ENCODE results near the gene LAMA3. TPM values are rescaled to one million over a fixed set of nuclear protein-coding genes. Genes with fewer than 3 reads are reported as not detected.

Gene LAMA3
- total RNA-seq, 2 donors from 2014 or later: 0.07 TPM; not detected in 1

GRCh38 chr18:23949863-23950262 is 260.6 kb downstream of the LAMA3 start:
- H3K9me3 ChIP-seq (ENCODE audit: control insufficient read depth, low read length, poor library complexity, severe bottlenecking): no peaks in the 10 kb centered on the region
- DNase-seq: no peak
- H3K4me3 Mint-ChIP-seq: no peak overlapping the region
- H3K36me3 Mint-ChIP-seq (ENCODE audit: low read depth): no peaks in the 10 kb centered on the region
- no peaks in the 10 kb centered on the region for H3K27me3 Mint-ChIP-seq
- peaks cover 7% of the 10 kb centered on the region for H3K4me1 Mint-ChIP-seq
- ATAC-seq: no peak
- H3K27ac Mint-ChIP-seq: no peak overlapping the region

DNA sequence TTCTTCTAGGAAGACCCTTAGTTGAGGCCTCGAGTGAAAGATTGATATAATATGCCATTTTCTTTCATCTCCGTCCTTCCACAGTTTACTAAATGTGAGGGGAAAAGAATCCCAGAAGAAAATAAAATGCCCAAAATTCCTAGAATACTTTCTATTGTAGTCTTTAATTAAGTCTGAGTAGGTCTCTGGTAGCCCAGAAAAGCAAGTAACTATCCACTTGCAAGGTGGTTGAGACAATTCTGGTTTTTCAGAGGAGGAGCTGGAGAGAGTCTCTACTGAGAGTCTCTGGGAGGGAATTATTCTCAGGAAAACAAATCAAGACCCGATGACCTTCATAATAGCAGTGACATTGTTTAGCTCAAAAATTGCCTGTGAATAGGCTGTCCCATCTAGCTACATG is 261.4 kb downstream of the LAMA3 start:
- no peak overlapping the region for H3K4me3 Mint-ChIP-seq
- H3K27ac Mint-ChIP-seq: no peak overlapping the region
- H3K27me3 Mint-ChIP-seq: no peaks in the 10 kb centered on the region
- H3K36me3 Mint-ChIP-seq (ENCODE audit: low read depth): no peaks in the 10 kb centered on the region
- peaks cover 3% of the 10 kb centered on the region for H3K4me1 Mint-ChIP-seq
- ATAC-seq: no peak
- DNase-seq: no peak
- no peaks in the 10 kb centered on the region for H3K9me3 ChIP-seq (ENCODE audit: control insufficient read depth, low read length, poor library complexity, severe bottlenecking)

- no peak overlapping the region for H3K4me3 Mint-ChIP-seq
- no peak overlapping the region for H3K27ac Mint-ChIP-seq
- no peaks in the 10 kb centered on the region for H3K36me3 Mint-ChIP-seq (ENCODE audit: low read depth)
- H3K27me3 Mint-ChIP-seq: no peaks in the 10 kb centered on the region
- peaks cover 2% of the 10 kb centered on the region for H3K4me1 Mint-ChIP-seq
- H3K9me3 ChIP-seq (ENCODE audit: control insufficient read depth, low read length, poor library complexity, severe bottlenecking): no peaks in the 10 kb centered on the region
- DNase-seq (no peak), ATAC-seq (no peak)
Measured at GRCh38 chr18:23951206-23951605, 262.0 kb downstream of the LAMA3 start.

GRCh38 chr18:23953984-23954383 is 264.7 kb downstream of the LAMA3 start:
- DNase-seq: no peak
- no peak for ATAC-seq
- no peaks in the 10 kb centered on the region for H3K9me3 ChIP-seq (ENCODE audit: control insufficient read depth, low read length, poor library complexity, severe bottlenecking)
- Mint-ChIP-seq H3K36me3 (ENCODE audit: low read depth) (no peaks in the 10 kb centered on the region), H3K4me3 (no peak overlapping the region), H3K27ac (no peak overlapping the region), H3K4me1 (peaks cover 2% of the 10 kb centered on the region), H3K27me3 (no peaks in the 10 kb centered on the region)

GRCh38 chr18:23956483-23956882 is 267.2 kb downstream of the LAMA3 start:
- Mint-ChIP-seq H3K36me3 (ENCODE audit: low read depth) (no peaks in the 10 kb centered on the region), H3K27me3 (no peaks in the 10 kb centered on the region), H3K27ac (no peak overlapping the region), H3K4me1 (peaks cover 2% of the 10 kb centered on the region), H3K4me3 (no peak overlapping the region)
- no peak for DNase-seq
- no peak for ATAC-seq
- no peaks in the 10 kb centered on the region for H3K9me3 ChIP-seq (ENCODE audit: control insufficient read depth, low read length, poor library complexity, severe bottlenecking)

- Mint-ChIP-seq H3K27ac (no peak overlapping the region), H3K4me1 (peaks cover 2% of the 10 kb centered on the region), H3K36me3 (ENCODE audit: low read depth) (no peaks in the 10 kb centered on the region)
Measured at GRCh38 chr18:23958036-23958435, 268.8 kb downstream of the LAMA3 start.

GRCh38 chr18:23963443-23964165 is 274.4 kb downstream of the LAMA3 start:
- ATAC-seq (no peak), DNase-seq (no peak)
- no peaks in the 10 kb centered on the region for H3K9me3 ChIP-seq (ENCODE audit: control insufficient read depth, low read length, poor library complexity, severe bottlenecking)
- no peak overlapping the region for H3K4me3 Mint-ChIP-seq
- H3K4me1 Mint-ChIP-seq: peaks cover 40% of the 10 kb centered on the region
- peak overlapping the region; percentile 96 for H3K27ac Mint-ChIP-seq
- H3K36me3 Mint-ChIP-seq (ENCODE audit: low read depth): peaks cover 3% of the 10 kb centered on the region
- H3K27me3 Mint-ChIP-seq: no peaks in the 10 kb centered on the region

More at GRCh38 chr18:23958036-23958435, 268.8 kb downstream of the LAMA3 start:
- H3K27me3 Mint-ChIP-seq: no peaks in the 10 kb centered on the region
- no peaks in the 10 kb centered on the region for H3K9me3 ChIP-seq (ENCODE audit: control insufficient read depth, low read length, poor library complexity, severe bottlenecking)
- no peak overlapping the region for H3K4me3 Mint-ChIP-seq
- no peak for DNase-seq
- no peak for ATAC-seq

- Mint-ChIP-seq H3K27ac (peak overlapping the region; percentile 96), H3K4me1 (peaks cover 47% of the 10 kb centered on the region), H3K36me3 (ENCODE audit: low read depth) (peaks cover 3% of the 10 kb centered on the region), H3K4me3 (peak overlapping the region; percentile 59), H3K27me3 (no peaks in the 10 kb centered on the region)
- no peaks in the 10 kb centered on the region for H3K9me3 ChIP-seq (ENCODE audit: control insufficient read depth, low read length, poor library complexity, severe bottlenecking)
- peak; percentile 85 for ATAC-seq
- peak in 2 of 3 donors; percentile 24 to 35 for DNase-seq
Measured at GRCh38 chr18:23964282-23965238, 275.3 kb downstream of the LAMA3 start.

DNA sequence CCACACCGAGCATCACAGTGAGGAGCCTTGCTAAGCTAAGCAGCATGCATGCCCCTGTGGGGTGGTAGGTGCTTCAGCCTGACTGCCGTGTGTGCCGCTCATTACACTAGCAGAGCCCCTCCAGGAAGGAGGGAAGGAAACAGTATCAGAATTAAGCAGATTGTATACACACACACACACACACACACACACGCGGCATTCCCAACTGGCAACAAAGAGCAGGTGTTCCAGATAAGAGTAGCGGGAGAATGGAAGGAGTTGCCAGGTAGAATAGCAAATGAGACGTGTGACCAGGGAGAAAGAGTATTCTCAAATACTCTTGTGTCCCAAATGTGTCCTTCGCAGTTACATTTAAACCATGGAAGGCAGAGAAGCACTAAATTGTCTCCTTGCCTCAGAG is 277.7 kb downstream of the LAMA3 start:
- Mint-ChIP-seq H3K36me3 (ENCODE audit: low read depth) (peaks cover 3% of the 10 kb centered on the region), H3K4me3 (peak overlapping the region; percentile 78), H3K4me1 (peaks cover 64% of the 10 kb centered on the region), H3K27me3 (no peaks in the 10 kb centered on the region), H3K27ac (peak overlapping the region; percentile 96)
- H3K9me3 ChIP-seq (ENCODE audit: control insufficient read depth, low read length, poor library complexity, severe bottlenecking): no peaks in the 10 kb centered on the region
- ATAC-seq (no peak), DNase-seq (no peak)

- no peak for ATAC-seq
- Mint-ChIP-seq H3K27ac (peak overlapping the region; percentile 96), H3K4me3 (peak overlapping the region; percentile 78), H3K27me3 (no peaks in the 10 kb centered on the region), H3K36me3 (ENCODE audit: low read depth) (peaks cover 3% of the 10 kb centered on the region), H3K4me1 (peaks cover 68% of the 10 kb centered on the region)
- no peaks in the 10 kb centered on the region for H3K9me3 ChIP-seq (ENCODE audit: control insufficient read depth, low read length, poor library complexity, severe bottlenecking)
- DNase-seq: no peak
Measured at GRCh38 chr18:23967321-23968089, 278.3 kb downstream of the LAMA3 start.

DNA sequence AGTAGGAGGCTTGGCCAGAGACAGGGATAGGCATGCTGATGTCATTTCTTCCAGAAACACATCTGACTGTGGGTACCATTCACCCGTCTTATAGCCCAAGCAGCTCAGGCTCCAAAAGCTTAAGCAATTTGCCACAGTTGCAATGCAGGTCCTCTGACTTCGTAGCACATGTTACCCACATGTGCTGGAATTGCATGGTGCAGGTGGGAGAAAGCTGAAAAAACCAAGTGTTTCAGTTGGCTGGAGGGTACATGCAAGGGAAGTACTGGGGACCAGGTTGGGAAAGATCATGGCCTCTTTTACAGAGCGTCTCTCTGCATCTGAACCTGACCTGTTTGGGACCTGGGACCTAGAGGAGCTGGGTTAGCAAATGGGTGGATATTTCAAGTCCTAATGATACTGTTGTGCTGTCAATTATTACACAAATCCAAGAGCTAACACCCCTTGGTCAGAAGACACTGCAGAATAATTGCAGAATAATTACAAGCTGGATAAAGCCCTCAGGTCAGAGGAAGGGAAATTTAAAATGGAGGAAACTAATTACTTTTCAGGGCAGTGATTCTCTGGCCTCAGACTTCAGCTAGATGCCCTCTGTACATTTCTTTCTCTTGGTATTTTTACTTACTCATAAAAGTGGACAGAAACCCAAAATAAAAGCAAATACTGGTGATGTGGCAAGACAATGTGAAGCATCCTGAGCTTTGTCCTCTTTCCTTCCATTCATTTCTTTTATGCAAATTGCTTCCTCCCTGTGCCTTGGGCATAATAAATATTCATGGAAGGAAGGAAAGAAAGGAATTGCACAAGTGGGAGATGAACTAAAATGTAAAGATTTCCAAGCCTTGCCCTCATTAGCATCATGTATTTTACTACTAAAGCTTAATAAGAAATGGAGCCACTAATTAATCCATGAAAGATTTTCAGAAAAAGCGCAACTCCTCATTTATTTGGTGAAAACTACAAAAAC is 279.7 kb downstream of the LAMA3 start:
- H3K27ac Mint-ChIP-seq: peak overlapping the region; percentile 96
- no peaks in the 10 kb centered on the region for H3K9me3 ChIP-seq (ENCODE audit: control insufficient read depth, low read length, poor library complexity, severe bottlenecking)
- no peak for ATAC-seq
- H3K27me3 Mint-ChIP-seq: no peaks in the 10 kb centered on the region
- peaks cover 3% of the 10 kb centered on the region for H3K36me3 Mint-ChIP-seq (ENCODE audit: low read depth)
- H3K4me3 Mint-ChIP-seq: no peak overlapping the region
- H3K4me1 Mint-ChIP-seq: peaks cover 69% of the 10 kb centered on the region
- no peak for DNase-seq

DNA sequence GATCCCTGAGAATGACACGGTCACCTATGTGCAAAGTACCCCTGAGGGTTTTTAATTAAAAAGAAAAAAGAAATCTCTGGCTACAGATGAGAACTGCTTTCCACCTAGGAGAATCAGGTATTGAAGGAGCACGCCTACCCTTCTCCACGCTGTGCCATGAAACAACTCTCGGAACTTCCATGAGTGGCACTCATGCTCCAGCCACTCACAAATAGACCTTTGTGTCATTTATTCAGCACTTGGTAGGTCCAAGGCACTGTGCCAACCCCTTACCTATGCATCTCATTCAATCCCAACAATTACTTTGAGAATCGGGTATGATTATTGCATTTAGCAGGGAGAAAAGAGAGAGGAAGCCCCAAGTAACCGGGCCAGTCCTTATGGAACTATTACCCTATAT is 280.4 kb downstream of the LAMA3 start:
- Mint-ChIP-seq H3K4me3 (no peak overlapping the region), H3K27ac (peak overlapping the region; percentile 96), H3K27me3 (no peaks in the 10 kb centered on the region), H3K36me3 (ENCODE audit: low read depth) (peaks cover 3% of the 10 kb centered on the region), H3K4me1 (peaks cover 61% of the 10 kb centered on the region)
- ATAC-seq: no peak
- no peak for DNase-seq
- H3K9me3 ChIP-seq (ENCODE audit: control insufficient read depth, low read length, poor library complexity, severe bottlenecking): no peaks in the 10 kb centered on the region

Data from T-helper 17 cell (primary cell).